ENCODE data around the gene NPM3. TPM values are rescaled to one million over a fixed set of nuclear protein-coding genes. Genes with fewer than 3 reads are reported as not detected.

The NPM3 gene
- total and polyA plus RNA-seq, 2 of the 8 experiments (the other 6 are each of a cell fraction or from before 2014, with no cell fraction given), result 127 to 175 TPM

- peaks cover 12 to 25% (median 17%) of the 10 kb centered on the region in 4 experiments for H3K4me1 ChIP-seq (replicated peaks in 1 of 4; ENCODE audit: control insufficient read depth in 3 of 4, insufficient read depth in 4 of 4, low read length in 3 of 4)
- peak overlapping the region; percentile 81; the same call in 1 of the 2 replicates for H2BK5ac ChIP-seq (ENCODE audit: low read depth, low read length)
- ChIA-PET CTCF (ENCODE audit: partially characterized antibody) (interaction anchor here (0.6 to 4.3 kb wide), 3 partner anchors 10 to 769 kb away, joined by 3 to 24 read pairs (median 4); no protein-coding TSS in a partner anchor), POLR2A (ENCODE audit: partially characterized antibody) (interaction anchor here (1.8 to 9.8 kb wide), 2 partner anchors 9 to 14 kb away, joined by 12 to 100 read pairs; partner anchors contain the start of gene OGA)
- H3K9ac ChIP-seq (replicated peaks in 1 of 4; ENCODE audit: extremely low read depth in 1 of 4, low read depth in 3 of 4, low read length in 3 of 4), result peak overlapping the region in 2 of 4 experiments; percentile 15 to 39; a peak in 2 of 7 replicates
- no peak overlapping the region for H3K4ac ChIP-seq (replicated peaks; ENCODE audit: insufficient read length, low read depth, low read length)
- no peak overlapping the region for H4K91ac ChIP-seq (replicated peaks; ENCODE audit: insufficient read length, low read length)
- H2BK120ac ChIP-seq (replicated peaks; ENCODE audit: low read depth, low read length), result no peak overlapping the region
- TF ChIP-seq PHF8 (conservative IDR thresholded peaks at IDR 0.05; ENCODE audit: low read depth, low read length) (no peak), SIX5 (IDR thresholded peaks at IDR 0.05; ENCODE audit: low read depth, low read length) (no peak), NRF1 (IDR thresholded peaks at IDR 0.05; ENCODE audit: low read depth, low read length) (no peak), CREB1 (IDR thresholded peaks at IDR 0.05) (no peak), JUND (IDR thresholded peaks at IDR 0.05; ENCODE audit: low read length) (no peak), GABPA (IDR thresholded peaks at IDR 0.05; ENCODE audit: borderline replicate concordance, insufficient read depth, low read length) (no peak), SP2 (IDR thresholded peaks at IDR 0.05; ENCODE audit: low read length) (no peak), ASH2L (IDR thresholded peaks at IDR 0.05; ENCODE audit: low read length) (no peak), KDM4A (IDR thresholded peaks at IDR 0.05; ENCODE audit: low read depth, low read length, severe bottlenecking) (no peak), EP300 (IDR thresholded peaks at IDR 0.05; ENCODE audit: borderline replicate concordance in 1 of 2, low read depth in 2 of 2, low read length in 2 of 2) (no peak)
- H2AK5ac ChIP-seq (ENCODE audit: low read depth, low read length), result no peak overlapping the region
- 0 out of 2 replicates have a peak overlapping the region, but pooled peaks have one; percentile 6 for H3K27ac ChIP-seq (ENCODE audit: low read depth, low read length)
- peak overlapping the region; percentile 44 to 66 (median 48); a peak in 7 of 8 replicates for H3K4me3 ChIP-seq (ENCODE audit: extremely low read depth in 1 of 4, insufficient read depth in 2 of 4, low read depth in 3 of 4, low read length in 4 of 4)
- H3K9me3 ChIP-seq (ENCODE audit: insufficient read depth in 2 of 2, low read depth in 1 of 2, low read length in 1 of 2), result no peaks in the 10 kb centered on the region
- peak overlapping the region; percentile 87 to 94 for H3K4me2 ChIP-seq (ENCODE audit: insufficient read depth in 1 of 2, low read depth in 2 of 2, low read length in 2 of 2)
- no peak overlapping the region for H2BK20ac ChIP-seq (ENCODE audit: low read length)
- H4K8ac ChIP-seq (ENCODE audit: extremely low read depth, insufficient read depth, low read length), result peak overlapping the region; percentile 45
- no peak overlapping the region for H3K56ac ChIP-seq (replicated peaks; ENCODE audit: insufficient read length, low read depth, low read length)
- H3K23me2 ChIP-seq (ENCODE audit: low read depth, low read length), result peaks cover 13% of the 10 kb centered on the region
- H2AFZ ChIP-seq (ENCODE audit: low read length), result no peak overlapping the region; the same call in 1 of the 2 replicates
- H2BK15ac ChIP-seq (ENCODE audit: low read length), result peak overlapping the region; percentile 82
- no peaks in the 10 kb centered on the region; a peak in 1 of 8 replicates for H3K36me3 ChIP-seq (ENCODE audit: control insufficient read depth in 2 of 4, insufficient read depth in 4 of 4, low read length in 3 of 4)
- no peaks in the 10 kb centered on the region for H3K79me2 ChIP-seq (ENCODE audit: control insufficient read depth in 1 of 2, insufficient read depth in 2 of 2, low read length in 2 of 2)
- no peak for FAIRE-seq
- peaks cover 2% of the 10 kb centered on the region; the same call in 1 of the 2 replicates for H3K79me1 ChIP-seq (ENCODE audit: low read depth, low read length)
- no peak for DNase-seq (ENCODE audit: low read depth in 1 of 2, low spot score in 2 of 2)
- H3K27me3 ChIP-seq (replicated peaks in 1 of 4; ENCODE audit: control insufficient read depth in 3 of 4, extremely low read depth in 1 of 4, insufficient read depth in 3 of 4, low read length in 3 of 4), result no peaks in the 10 kb centered on the region
- no peak overlapping the region for H3K23ac ChIP-seq (ENCODE audit: insufficient read length)
- peak overlapping the region; percentile 6 for H4K5ac ChIP-seq (ENCODE audit: insufficient read length, low read depth, low read length)
- peaks cover 4 to 18% of the 10 kb centered on the region in 2 experiments for H4K20me1 ChIP-seq (replicated peaks in 1 of 2; ENCODE audit: control insufficient read depth in 1 of 2, insufficient read depth in 2 of 2, low read length in 2 of 2)
- H3K18ac ChIP-seq (ENCODE audit: extremely low read depth, low read length), result peak overlapping the region; percentile 24; the same call in 1 of the 2 replicates
- 71% methylated on average over 9 of the region's 9 CpGs; no CpG with 5 or more reads in 1 of the 2 experiments for WGBS, 2 experiments (ENCODE audit: extremely low coverage in 1 of 2, insufficient coverage in 1 of 2, insufficient read length in 1 of 2, insufficient replicate concordance in 2 of 2, low coverage in 1 of 2, low lambda C conversion rate in 2 of 2, missing lambda C conversion rate in 1 of 2)
- peak overlapping the region; percentile 92; the same call in 1 of the 2 replicates for H2BK12ac ChIP-seq (ENCODE audit: low read depth, low read length)
- no peak overlapping the region for H3K14ac ChIP-seq (ENCODE audit: insufficient read length)
Measured at GRCh38 chr10:101831169-101831811, 48.0 kb upstream of the NPM3 start.

Measured in H1 (cell line).